Measurements from ENCODE around the gene BOD1.
A peak's percentile ranks its signal among the peaks of the same experiment; 100 is the strongest.

Gene BOD1

GRCh38 chr5:173616577-173617118 is at the start of gene BOD1:
TSS of gene BOD1 (minus strand) at chr5:173616650. CDS start at chr5:173616436, 214 bp downstream.
- Mint-ChIP-seq H3K27ac (peak within 1 kb of the TSS; percentile 92), H3K4me3 (peak within 1 kb of the TSS; percentile 96), H3K4me1 (ENCODE audit: low read depth) (peaks cover 41% of the 10 kb centered on the region), H3K27me3 (no peaks in the 10 kb centered on the region), H3K9me3 (no peaks in the 10 kb centered on the region), H3K36me3 (ENCODE audit: low read depth) (peaks cover 31% of the 10 kb centered on the region)

GRCh38 chr5:173665326-173665725 is 48.9 kb upstream of the BOD1 start:
- Mint-ChIP-seq H3K9me3 (peaks cover 4% of the 10 kb centered on the region), H3K4me1 (ENCODE audit: low read depth) (no peaks in the 10 kb centered on the region), H3K27me3 (peaks cover 4% of the 10 kb centered on the region), H3K36me3 (ENCODE audit: low read depth) (no peaks in the 10 kb centered on the region), H3K4me3 (no peak overlapping the region), H3K27ac (no peak overlapping the region)

GRCh38 chr5:173664154-173664526 is 47.7 kb upstream of the BOD1 start:
- no peaks in the 10 kb centered on the region for H3K36me3 Mint-ChIP-seq (ENCODE audit: low read depth)
- no peak overlapping the region for H3K4me3 Mint-ChIP-seq
- H3K27me3 Mint-ChIP-seq: peaks cover 4% of the 10 kb centered on the region
- H3K4me1 Mint-ChIP-seq (ENCODE audit: low read depth): no peaks in the 10 kb centered on the region
- H3K27ac Mint-ChIP-seq: no peak overlapping the region
- peaks cover 4% of the 10 kb centered on the region for H3K9me3 Mint-ChIP-seq

- H3K36me3 Mint-ChIP-seq (ENCODE audit: low read depth): no peaks in the 10 kb centered on the region
- H3K9me3 Mint-ChIP-seq: peaks cover 4% of the 10 kb centered on the region
- H3K27me3 Mint-ChIP-seq: peaks cover 4% of the 10 kb centered on the region
- no peaks in the 10 kb centered on the region for H3K4me1 Mint-ChIP-seq (ENCODE audit: low read depth)
- H3K27ac Mint-ChIP-seq: no peak overlapping the region
- no peak overlapping the region for H3K4me3 Mint-ChIP-seq
These were observed 47.1 kb upstream of the BOD1 start for GRCh38 chr5:173663352-173664153.

- H3K27me3 Mint-ChIP-seq: no peaks in the 10 kb centered on the region
- no peak overlapping the region for H3K4me3 Mint-ChIP-seq
- H3K4me1 Mint-ChIP-seq (ENCODE audit: low read depth): no peaks in the 10 kb centered on the region
- H3K36me3 Mint-ChIP-seq (ENCODE audit: low read depth): no peaks in the 10 kb centered on the region
- no peak overlapping the region for H3K27ac Mint-ChIP-seq
- no peaks in the 10 kb centered on the region for H3K9me3 Mint-ChIP-seq
These were observed 46.3 kb upstream of the BOD1 start for GRCh38 chr5:173662581-173663351.

- H3K36me3 Mint-ChIP-seq (ENCODE audit: low read depth): no peaks in the 10 kb centered on the region
- H3K4me3 Mint-ChIP-seq: no peak overlapping the region
- H3K27ac Mint-ChIP-seq: no peak overlapping the region
- no peaks in the 10 kb centered on the region for H3K4me1 Mint-ChIP-seq (ENCODE audit: low read depth)
- H3K9me3 Mint-ChIP-seq: no peaks in the 10 kb centered on the region
- H3K27me3 Mint-ChIP-seq: no peaks in the 10 kb centered on the region
These were observed 44.2 kb upstream of the BOD1 start for GRCh38 chr5:173660481-173661280.

- H3K27me3 Mint-ChIP-seq: peaks cover 4% of the 10 kb centered on the region
- H3K4me1 Mint-ChIP-seq (ENCODE audit: low read depth): no peaks in the 10 kb centered on the region
- no peaks in the 10 kb centered on the region for H3K9me3 Mint-ChIP-seq
- H3K4me3 Mint-ChIP-seq: no peak overlapping the region
- H3K27ac Mint-ChIP-seq: no peak overlapping the region
- H3K36me3 Mint-ChIP-seq (ENCODE audit: low read depth): no peaks in the 10 kb centered on the region
These were observed 43.0 kb upstream of the BOD1 start for GRCh38 chr5:173659423-173659822.

GRCh38 chr5:173657741-173658356 is 41.4 kb upstream of the BOD1 start:
- no peak overlapping the region for H3K4me3 Mint-ChIP-seq
- H3K27me3 Mint-ChIP-seq: peaks cover 4% of the 10 kb centered on the region
- no peak overlapping the region for H3K27ac Mint-ChIP-seq
- H3K4me1 Mint-ChIP-seq (ENCODE audit: low read depth): no peaks in the 10 kb centered on the region
- no peaks in the 10 kb centered on the region for H3K36me3 Mint-ChIP-seq (ENCODE audit: low read depth)
- H3K9me3 Mint-ChIP-seq: no peaks in the 10 kb centered on the region

- no peak overlapping the region for H3K27ac Mint-ChIP-seq
- no peaks in the 10 kb centered on the region for H3K9me3 Mint-ChIP-seq
- no peak overlapping the region for H3K4me3 Mint-ChIP-seq
- H3K4me1 Mint-ChIP-seq (ENCODE audit: low read depth): no peaks in the 10 kb centered on the region
- H3K27me3 Mint-ChIP-seq: peaks cover 23% of the 10 kb centered on the region
- H3K36me3 Mint-ChIP-seq (ENCODE audit: low read depth): no peaks in the 10 kb centered on the region
These were observed 38.8 kb upstream of the BOD1 start for GRCh38 chr5:173655196-173655797.

- Mint-ChIP-seq H3K4me1 (ENCODE audit: low read depth) (no peaks in the 10 kb centered on the region), H3K27ac (no peak overlapping the region), H3K9me3 (no peaks in the 10 kb centered on the region), H3K4me3 (no peak overlapping the region), H3K27me3 (peaks cover 27% of the 10 kb centered on the region), H3K36me3 (ENCODE audit: low read depth) (no peaks in the 10 kb centered on the region)
These were observed 37.5 kb upstream of the BOD1 start for GRCh38 chr5:173653822-173654523.

- Mint-ChIP-seq H3K9me3 (no peaks in the 10 kb centered on the region), H3K36me3 (ENCODE audit: low read depth) (no peaks in the 10 kb centered on the region), H3K4me1 (ENCODE audit: low read depth) (no peaks in the 10 kb centered on the region), H3K4me3 (no peak overlapping the region), H3K27ac (no peak overlapping the region), H3K27me3 (peaks cover 27% of the 10 kb centered on the region)
These were observed 31.9 kb upstream of the BOD1 start for GRCh38 chr5:173648308-173648866.

- H3K9me3 Mint-ChIP-seq: no peaks in the 10 kb centered on the region
- no peak overlapping the region for H3K27ac Mint-ChIP-seq
These were observed 30.2 kb upstream of the BOD1 start for GRCh38 chr5:173646692-173647091.

GRCh38 chr5:173645890-173646574 is 29.6 kb upstream of the BOD1 start:
- H3K36me3 Mint-ChIP-seq (ENCODE audit: low read depth): no peaks in the 10 kb centered on the region
- H3K9me3 Mint-ChIP-seq: no peaks in the 10 kb centered on the region
- H3K4me3 Mint-ChIP-seq: no peak overlapping the region
- no peak overlapping the region for H3K27ac Mint-ChIP-seq
- peaks cover 16% of the 10 kb centered on the region for H3K27me3 Mint-ChIP-seq
- no peaks in the 10 kb centered on the region for H3K4me1 Mint-ChIP-seq (ENCODE audit: low read depth)

More at GRCh38 chr5:173646692-173647091, 30.2 kb upstream of the BOD1 start:
- Mint-ChIP-seq H3K4me1 (ENCODE audit: low read depth) (no peaks in the 10 kb centered on the region), H3K4me3 (no peak overlapping the region), H3K27me3 (peaks cover 21% of the 10 kb centered on the region), H3K36me3 (ENCODE audit: low read depth) (no peaks in the 10 kb centered on the region)
